ENCODE data around the gene COL13A1. TPM values are rescaled to one million over a fixed set of nuclear protein-coding genes. Genes with fewer than 3 reads are reported as not detected.

COL13A1 gene
- total and polyA plus RNA-seq, 4 donors = 0.17 to 0.47 (median 0.18) TPM

- Histone ChIP-seq H3K27me3 (ENCODE audit: control insufficient read depth in 4 of 4, insufficient read depth in 4 of 4, low read length in 3 of 4) (no peaks in the 10 kb centered on the region), H3K9me3 (ENCODE audit: control insufficient read depth in 4 of 4, low read length in 3 of 4) (no peaks in the 10 kb centered on the region), H3K4me3 (ENCODE audit: low read depth in 1 of 3, low read length in 3 of 3) (no peak overlapping the region), H3K27ac (ENCODE audit: low read depth in 1 of 2, low read length in 2 of 2) (no peak overlapping the region), H3K4me1 (ENCODE audit: control insufficient read depth in 4 of 4, insufficient read depth in 4 of 4, low read length in 3 of 4) (no peaks in the 10 kb centered on the region), H3K36me3 (ENCODE audit: control insufficient read depth in 4 of 4, insufficient read depth in 3 of 4, low read depth in 1 of 4, low read length in 3 of 4) (no peaks in the 10 kb centered on the region), H3K9ac (ENCODE audit: low read depth in 1 of 2, low read length in 2 of 2) (no peak overlapping the region)
- 64% methylated on average over 5 of the region's 5 CpGs for WGBS
- DNase-seq (ENCODE audit: low spot score) = no peak
- no peak for TF ChIP-seq MAX (IDR thresholded peaks at IDR 0.05)
- no peak for TF ChIP-seq FOXA2 (IDR thresholded peaks at IDR 0.05)
- TF ChIP-seq JUND (IDR thresholded peaks at IDR 0.05) = no peak
- no peak for TF ChIP-seq HNF4G (IDR thresholded peaks at IDR 0.05)
- TF ChIP-seq GABPA (IDR thresholded peaks at IDR 0.05 in 1 of 2, conservative IDR thresholded peaks at IDR 0.05 in 1 of 2) = no peak
- TF ChIP-seq CTCF (IDR thresholded peaks at IDR 0.05; ENCODE audit: low read depth, low read length, missing input control) = no peak
Measured at GRCh38 chr10:69952821-69953221, 151.1 kb downstream of the COL13A1 start.

GRCh38 chr10:69953851-69954250 is 152.1 kb downstream of the COL13A1 start:
- Histone ChIP-seq H3K27ac (ENCODE audit: low read depth in 1 of 2, low read length in 2 of 2) (no peak overlapping the region), H3K9me3 (ENCODE audit: control insufficient read depth in 4 of 4, low read length in 3 of 4) (no peaks in the 10 kb centered on the region), H3K9ac (ENCODE audit: low read depth in 1 of 2, low read length in 2 of 2) (no peak overlapping the region), H3K36me3 (ENCODE audit: control insufficient read depth in 4 of 4, insufficient read depth in 3 of 4, low read depth in 1 of 4, low read length in 3 of 4) (no peaks in the 10 kb centered on the region), H3K27me3 (ENCODE audit: control insufficient read depth in 4 of 4, insufficient read depth in 4 of 4, low read length in 3 of 4) (no peaks in the 10 kb centered on the region), H3K4me3 (ENCODE audit: low read depth in 1 of 3, low read length in 3 of 3) (no peak overlapping the region), H3K4me1 (ENCODE audit: control insufficient read depth in 4 of 4, insufficient read depth in 4 of 4, low read length in 3 of 4) (no peaks in the 10 kb centered on the region)
- DNase-seq (ENCODE audit: low spot score) = no peak
- TF ChIP-seq REST (IDR thresholded peaks at IDR 0.05) (no peak), MAX (IDR thresholded peaks at IDR 0.05) (no peak), HNF4G (IDR thresholded peaks at IDR 0.05) (no peak), GABPA (IDR thresholded peaks at IDR 0.05 in 1 of 2, conservative IDR thresholded peaks at IDR 0.05 in 1 of 2) (no peak), YY1 (IDR thresholded peaks at IDR 0.05) (no peak), HNF4A (conservative IDR thresholded peaks at IDR 0.05) (no peak), RAD21 (IDR thresholded peaks at IDR 0.05) (no peak), NR2F2 (IDR thresholded peaks at IDR 0.05) (no peak), JUND (IDR thresholded peaks at IDR 0.05) (no peak), CTCF (IDR thresholded peaks at IDR 0.05; ENCODE audit: low read depth, low read length, missing input control) (no peak)
- WGBS = 83% methylated on average over 6 of the region's 6 CpGs
